Hematopoietic multipotent progenitor cell treated with erythropoietin and hydrocortisone succinate and interleukin-3 and kit ligand, for 8 days (in vitro differentiated cells): ENCODE data around the gene ASCL2.

Experiments used
- DNase-seq: peaks from one replicate; pipeline ENCODE4 v3.0.0-alpha.2; 2015

The ASCL2 gene

DNA sequence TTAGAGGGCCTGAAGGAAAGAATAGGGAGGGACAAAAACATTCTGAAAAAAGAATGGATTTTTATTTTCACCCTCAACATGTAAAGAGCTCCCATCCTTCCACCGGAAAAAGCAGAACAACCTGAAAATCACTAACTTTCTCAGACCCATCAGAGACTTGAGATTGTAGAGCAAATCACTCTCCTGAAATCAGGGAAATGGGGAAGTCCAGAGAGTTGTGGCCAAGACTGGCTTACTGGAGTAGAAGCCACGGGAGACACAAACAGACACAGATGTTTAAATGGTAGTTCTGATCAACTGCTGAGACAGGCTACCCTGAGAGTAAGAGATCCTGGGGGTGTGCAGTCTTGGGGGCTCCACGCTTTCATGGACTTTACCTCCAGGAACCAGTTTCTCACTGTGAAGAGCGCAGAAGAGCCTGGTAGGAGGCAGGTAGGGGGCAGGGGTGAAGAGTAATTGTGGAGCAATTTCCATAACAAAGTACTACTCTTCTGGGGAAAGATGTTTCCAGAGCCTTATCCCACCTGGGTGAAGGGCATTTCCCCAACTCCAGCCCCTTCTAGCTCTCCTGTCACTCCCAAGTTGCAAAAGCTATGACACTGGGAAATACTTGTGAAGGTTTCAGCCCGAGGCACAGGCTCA, 47.1 kb downstream of the ASCL2 start:
- DNase-seq, result no peak

GRCh38 chr11:2222451-2222850, 47.9 kb downstream of the ASCL2 start:
- DNase-seq, result no peak

DNA sequence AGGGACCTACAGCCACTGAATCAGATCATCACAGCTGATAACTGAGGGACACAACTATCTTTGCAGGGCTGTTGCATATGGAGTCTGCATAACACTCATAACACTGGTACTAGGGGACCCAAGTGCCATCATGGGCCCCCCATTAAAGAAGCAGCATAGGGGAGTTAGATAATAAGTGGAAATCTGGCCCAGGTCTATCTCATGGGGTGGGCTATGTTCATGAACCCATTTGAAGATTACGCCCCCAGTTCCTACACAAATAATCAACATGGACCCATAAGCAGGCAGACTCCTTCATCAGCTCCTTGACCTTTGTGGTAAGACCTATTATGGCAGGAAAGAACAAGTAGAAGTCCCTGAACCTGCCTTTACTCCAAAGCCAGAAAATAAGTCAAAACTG, 48.8 kb downstream of the ASCL2 start:
- DNase-seq, result no peak

DNA sequence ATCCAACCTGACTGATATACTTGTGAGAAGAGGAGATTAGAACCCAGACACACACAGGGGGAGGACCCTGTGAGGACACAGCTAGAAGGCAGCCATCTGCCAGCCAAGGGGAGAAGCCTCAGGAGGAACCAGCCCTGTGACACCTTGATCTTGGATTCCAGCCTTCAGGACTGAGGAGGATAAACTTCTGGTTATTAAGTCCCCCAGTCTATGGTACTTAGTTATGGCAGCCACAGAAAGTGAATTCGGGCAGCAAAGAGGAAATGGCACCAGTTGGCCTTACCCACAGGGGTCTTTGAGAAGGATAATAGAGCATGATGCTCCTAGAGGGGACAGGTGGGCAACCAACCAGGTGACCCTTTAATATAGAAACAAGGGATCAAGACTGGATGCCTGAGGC, 49.4 kb downstream of the ASCL2 start:
- no peak for DNase-seq

- no peak for DNase-seq
Measured at GRCh38 chr11:2220173-2220771, 50.1 kb downstream of the ASCL2 start.

DNA sequence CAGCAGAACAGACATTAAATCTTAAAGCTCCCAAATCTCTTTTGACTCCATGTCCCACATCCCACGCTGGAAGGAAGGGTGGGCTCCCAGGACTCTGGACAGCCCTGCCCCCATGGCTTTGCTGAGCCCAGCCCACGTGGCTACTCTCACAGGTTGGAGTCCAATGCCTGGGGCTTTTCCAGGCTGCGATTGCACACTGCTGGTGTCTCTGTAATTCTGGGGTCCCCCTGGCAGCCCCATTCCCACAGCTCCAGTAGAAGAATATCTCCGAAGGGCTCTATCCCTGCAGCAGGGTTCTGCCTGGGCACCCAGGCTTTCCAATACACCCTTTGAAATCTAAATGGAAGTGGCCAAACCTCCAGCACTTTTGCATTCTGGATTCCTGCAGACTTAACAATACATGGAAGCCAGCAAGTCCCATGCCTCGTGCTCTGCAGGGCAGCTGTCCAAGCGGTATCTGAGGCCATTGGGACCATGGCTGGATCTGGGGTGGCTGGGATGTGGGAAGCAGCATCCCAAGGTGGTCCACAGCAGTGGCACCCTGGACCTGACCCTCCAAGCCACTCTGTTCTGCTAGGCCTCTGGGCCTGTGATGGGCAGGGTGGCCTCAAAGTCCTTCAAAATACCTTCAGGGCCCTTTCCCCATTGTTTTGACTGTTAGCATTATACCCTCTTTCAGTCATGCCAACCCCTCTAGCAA, 50.9 kb downstream of the ASCL2 start:
- DNase-seq, result no peak
